Mucosa of stomach (tissue), 1 donor: ENCODE data around the gene FAF1.

Source experiments
- H3K27me3 ChIP-seq: one replicate; pipeline ENCODE4 v1.7.0; 2013; ENCODE audit warnings: mild to moderate bottlenecking, low read length; ENCODE audit not compliant: control insufficient read depth, insufficient read depth
- H3K36me3 ChIP-seq: one replicate; pipeline ENCODE4 v1.7.0; 2013; ENCODE audit warnings: low read length; ENCODE audit not compliant: control insufficient read depth, insufficient read depth
- H3K4me1 ChIP-seq: one replicate; pipeline ENCODE4 v1.7.0; 2013; ENCODE audit warnings: mild to moderate bottlenecking, low read length; ENCODE audit not compliant: control insufficient read depth, insufficient read depth
- H3K4me3 ChIP-seq: one replicate; pipeline ENCODE4 v1.7.0; 2013; ENCODE audit warnings: low read length
- H3K9ac ChIP-seq: one replicate; pipeline ENCODE4 v1.7.0; 2013; ENCODE audit warnings: mild to moderate bottlenecking, low read length, moderate library complexity
- H3K9me3 ChIP-seq: one replicate; pipeline ENCODE4 v1.7.0; 2013; ENCODE audit warnings: mild to moderate bottlenecking, low read length, moderate library complexity; ENCODE audit not compliant: control insufficient read depth
- donor health status: Pancreatic carcinoma.

FAF1 gene

DNA sequence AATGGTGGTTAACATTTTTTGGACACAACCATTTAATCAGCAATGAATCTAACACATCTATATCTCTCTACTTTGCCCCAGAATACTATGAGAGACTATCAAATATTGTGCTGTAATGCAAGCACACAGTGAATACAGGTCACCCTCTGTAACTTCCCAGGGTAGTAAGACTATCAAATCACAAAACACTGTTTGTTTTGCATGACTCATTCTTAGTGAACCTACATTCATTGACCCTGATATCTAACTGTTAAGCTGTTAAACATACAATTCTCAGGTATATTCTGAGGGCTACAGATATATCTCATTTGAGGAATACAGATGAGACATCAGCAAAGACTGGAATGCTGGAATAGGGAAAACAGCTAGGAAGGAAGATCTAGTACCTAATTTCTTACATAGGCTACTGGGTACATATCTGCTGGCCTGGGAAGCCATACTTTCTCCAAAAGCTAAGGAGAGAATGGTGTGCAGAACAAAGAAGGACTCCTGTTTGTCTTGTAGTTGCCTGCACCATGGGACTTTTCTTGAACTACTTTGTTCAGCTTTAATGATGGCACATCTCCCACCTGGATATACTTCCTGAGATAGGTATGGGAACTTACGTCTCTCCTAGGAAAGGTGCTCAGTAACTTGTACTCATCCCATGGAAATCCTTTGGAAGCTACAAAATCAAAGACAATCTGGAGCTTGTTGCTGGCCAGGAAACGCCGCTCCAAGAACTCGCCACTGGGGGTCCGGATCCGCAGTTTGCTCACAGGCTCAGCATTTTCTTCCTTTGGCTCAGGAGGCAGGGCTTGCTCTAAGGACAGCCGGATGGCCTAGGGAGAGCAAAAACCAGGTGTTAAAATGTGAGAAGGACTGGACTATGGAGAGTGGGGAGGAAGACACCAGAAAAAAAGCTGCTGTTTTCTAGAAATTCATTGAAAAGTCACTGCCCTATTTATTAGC, 484.9 kb downstream of the FAF1 start:
- Histone ChIP-seq H3K9me3 (no peaks in the 10 kb centered on the region), H3K27me3 (no peaks in the 10 kb centered on the region), H3K36me3 (no peaks in the 10 kb centered on the region), H3K9ac (no peak overlapping the region), H3K4me1 (no peaks in the 10 kb centered on the region), H3K4me3 (no peak overlapping the region)

DNA sequence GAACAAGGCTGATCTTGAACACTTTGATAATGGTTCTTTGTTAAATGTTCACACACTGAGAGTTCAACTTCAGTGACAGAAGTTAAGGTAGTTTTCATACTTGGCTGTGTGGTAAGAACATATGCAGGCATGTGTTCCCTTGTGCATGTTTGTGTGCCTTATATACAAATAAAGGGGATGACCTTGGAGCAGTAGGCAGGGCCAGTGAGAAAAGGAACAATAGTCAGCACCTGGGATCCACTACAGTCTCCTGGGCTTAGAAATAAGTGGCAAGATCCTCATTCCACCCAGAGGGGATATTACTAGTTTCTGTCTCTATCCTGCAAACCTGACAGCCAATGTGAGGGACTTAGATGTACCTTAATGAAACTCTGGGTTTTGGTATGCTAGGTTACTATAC, 486.6 kb downstream of the FAF1 start:
- Histone ChIP-seq H3K4me1 (no peaks in the 10 kb centered on the region), H3K36me3 (no peaks in the 10 kb centered on the region), H3K27me3 (no peaks in the 10 kb centered on the region), H3K9me3 (no peaks in the 10 kb centered on the region), H3K9ac (no peak overlapping the region), H3K4me3 (no peak overlapping the region)

DNA sequence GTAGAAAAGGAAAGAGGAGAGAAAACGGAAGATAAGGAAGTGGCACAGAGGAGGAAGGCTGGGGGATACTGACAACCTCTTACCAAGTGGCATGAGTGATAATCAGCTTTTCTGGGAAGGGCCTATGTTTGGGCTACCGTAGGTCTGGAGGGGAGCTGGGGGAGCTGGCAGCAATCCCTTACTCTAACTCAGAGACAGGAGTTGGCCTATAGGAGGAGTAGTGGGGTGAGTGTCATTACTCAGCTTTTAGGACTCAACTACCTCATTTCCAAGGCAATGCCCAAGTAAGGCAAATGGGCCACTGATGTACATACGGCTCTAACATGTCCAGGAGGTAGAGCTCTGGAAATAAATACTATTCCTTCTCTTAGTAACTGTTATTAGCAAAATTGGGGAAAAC, 488.1 kb downstream of the FAF1 start:
- Histone ChIP-seq H3K9ac (no peak overlapping the region), H3K27me3 (no peaks in the 10 kb centered on the region), H3K4me3 (no peak overlapping the region), H3K9me3 (no peaks in the 10 kb centered on the region), H3K4me1 (no peaks in the 10 kb centered on the region), H3K36me3 (no peaks in the 10 kb centered on the region)

DNA sequence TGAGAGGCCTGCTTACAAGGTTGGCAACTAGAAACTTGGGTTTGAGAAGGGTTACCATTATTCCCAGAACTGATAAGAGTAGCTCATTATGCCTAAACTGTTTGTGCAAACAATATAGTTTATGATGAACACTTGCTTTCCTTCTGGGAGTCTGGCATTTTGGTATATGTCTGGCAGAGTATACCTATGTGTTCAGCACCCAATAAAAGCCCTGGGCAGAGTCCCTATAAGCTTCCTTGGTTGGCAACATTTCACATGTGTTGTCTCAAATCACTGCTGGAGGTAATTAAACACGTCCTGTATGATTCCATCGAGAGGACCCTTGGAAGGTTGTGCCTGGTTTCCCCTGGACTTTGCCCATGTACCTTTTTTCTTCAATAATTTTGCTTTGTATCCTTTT, 497.1 kb downstream of the FAF1 start:
- H3K9me3 ChIP-seq: no peaks in the 10 kb centered on the region

DNA sequence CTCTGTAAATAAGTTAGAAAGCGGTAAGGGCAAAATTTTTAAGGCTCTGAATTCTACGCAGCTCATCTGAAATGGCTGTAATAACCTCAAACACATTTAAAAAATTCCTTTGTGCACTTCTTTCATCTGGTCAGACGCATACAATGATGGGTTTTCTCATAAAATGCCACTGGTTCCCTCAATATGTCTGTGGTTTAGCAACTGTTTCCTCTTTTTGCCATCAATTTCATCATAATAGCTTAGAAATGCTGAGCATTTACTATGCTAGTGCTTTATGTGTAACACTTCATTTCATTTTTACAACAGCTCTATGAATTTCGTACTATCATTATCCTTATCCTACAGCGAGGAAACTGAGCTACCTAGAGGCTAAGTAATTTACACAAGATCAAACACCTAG, 501.6 kb downstream of the FAF1 start:
- H3K27me3 ChIP-seq: no peaks in the 10 kb centered on the region
- H3K4me1 ChIP-seq: no peaks in the 10 kb centered on the region
- no peak overlapping the region for H3K4me3 ChIP-seq
- no peak overlapping the region for H3K9ac ChIP-seq
- no peaks in the 10 kb centered on the region for H3K9me3 ChIP-seq
- H3K36me3 ChIP-seq: no peaks in the 10 kb centered on the region

More for the DNA sequence above, 497.1 kb downstream of the FAF1 start:
- Histone ChIP-seq H3K27me3 (no peaks in the 10 kb centered on the region), H3K4me1 (no peaks in the 10 kb centered on the region), H3K36me3 (no peaks in the 10 kb centered on the region), H3K9ac (no peak overlapping the region), H3K4me3 (no peak overlapping the region)

DNA sequence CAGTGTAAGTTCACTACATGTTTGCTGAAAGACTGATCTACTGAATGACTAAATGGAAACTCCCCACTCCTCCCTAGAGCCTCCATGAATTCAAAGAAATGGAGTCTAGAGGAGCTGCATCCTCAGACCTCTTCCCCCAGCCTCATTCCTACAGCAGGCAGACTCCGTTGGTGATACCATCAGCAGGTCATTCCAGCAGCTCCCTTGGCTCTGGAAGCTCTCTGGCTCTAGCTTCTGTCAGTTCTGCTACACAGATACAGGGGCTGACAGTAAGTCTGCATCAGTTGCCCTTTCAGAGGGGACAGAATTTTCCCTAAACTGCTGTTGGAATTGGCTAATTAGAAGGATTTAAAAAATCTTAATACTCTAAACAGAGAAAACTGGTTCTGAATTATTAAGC, 505.2 kb downstream of the FAF1 start:
- Histone ChIP-seq H3K4me3 (no peak overlapping the region), H3K9ac (no peak overlapping the region), H3K27me3 (no peaks in the 10 kb centered on the region), H3K9me3 (no peaks in the 10 kb centered on the region), H3K36me3 (no peaks in the 10 kb centered on the region), H3K4me1 (no peaks in the 10 kb centered on the region)

DNA sequence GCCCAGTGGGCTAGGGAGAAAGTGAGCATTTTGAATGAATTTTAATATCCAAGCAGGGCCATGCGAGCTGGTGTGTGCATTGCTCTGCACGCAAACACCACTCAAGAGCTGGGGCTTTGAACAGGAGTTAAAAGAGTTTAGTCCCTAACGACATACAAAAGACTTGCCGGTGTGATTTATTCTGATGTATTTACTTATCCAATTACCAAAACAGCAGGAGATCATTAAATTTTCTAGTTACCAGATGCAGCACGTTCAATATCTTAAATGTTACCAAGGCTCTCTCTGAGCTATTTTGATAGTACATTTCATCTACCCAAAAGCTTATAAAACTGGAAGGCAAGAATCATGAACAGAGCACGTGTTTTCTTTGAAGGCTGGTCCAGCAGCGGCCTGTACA, 506.8 kb downstream of the FAF1 start:
- no peak overlapping the region for H3K9ac ChIP-seq
- H3K36me3 ChIP-seq: no peaks in the 10 kb centered on the region
- no peak overlapping the region for H3K4me3 ChIP-seq
- no peaks in the 10 kb centered on the region for H3K9me3 ChIP-seq
- no peaks in the 10 kb centered on the region for H3K27me3 ChIP-seq
- H3K4me1 ChIP-seq: no peaks in the 10 kb centered on the region

DNA sequence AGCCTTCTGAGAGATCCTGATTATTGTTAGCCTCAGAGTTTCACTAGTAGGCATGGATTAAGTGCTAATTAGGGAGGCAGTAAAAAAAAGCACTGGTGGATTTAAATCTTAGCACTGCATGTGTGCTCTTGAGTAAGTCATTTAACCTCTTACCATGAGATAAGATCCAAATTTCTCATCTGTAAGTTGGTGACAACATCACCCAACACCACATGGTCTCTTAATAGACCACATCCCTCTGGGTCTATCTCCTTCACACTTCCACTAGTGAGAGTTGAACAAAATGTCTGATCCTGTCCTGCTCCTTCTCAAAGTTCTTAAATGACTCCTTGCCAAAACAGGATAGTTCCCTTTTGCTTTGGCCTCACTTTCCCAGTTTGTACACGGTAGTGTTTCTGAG, 507.4 kb downstream of the FAF1 start:
- no peaks in the 10 kb centered on the region for H3K9me3 ChIP-seq
- H3K4me3 ChIP-seq: no peak overlapping the region
- H3K9ac ChIP-seq: no peak overlapping the region

DNA sequence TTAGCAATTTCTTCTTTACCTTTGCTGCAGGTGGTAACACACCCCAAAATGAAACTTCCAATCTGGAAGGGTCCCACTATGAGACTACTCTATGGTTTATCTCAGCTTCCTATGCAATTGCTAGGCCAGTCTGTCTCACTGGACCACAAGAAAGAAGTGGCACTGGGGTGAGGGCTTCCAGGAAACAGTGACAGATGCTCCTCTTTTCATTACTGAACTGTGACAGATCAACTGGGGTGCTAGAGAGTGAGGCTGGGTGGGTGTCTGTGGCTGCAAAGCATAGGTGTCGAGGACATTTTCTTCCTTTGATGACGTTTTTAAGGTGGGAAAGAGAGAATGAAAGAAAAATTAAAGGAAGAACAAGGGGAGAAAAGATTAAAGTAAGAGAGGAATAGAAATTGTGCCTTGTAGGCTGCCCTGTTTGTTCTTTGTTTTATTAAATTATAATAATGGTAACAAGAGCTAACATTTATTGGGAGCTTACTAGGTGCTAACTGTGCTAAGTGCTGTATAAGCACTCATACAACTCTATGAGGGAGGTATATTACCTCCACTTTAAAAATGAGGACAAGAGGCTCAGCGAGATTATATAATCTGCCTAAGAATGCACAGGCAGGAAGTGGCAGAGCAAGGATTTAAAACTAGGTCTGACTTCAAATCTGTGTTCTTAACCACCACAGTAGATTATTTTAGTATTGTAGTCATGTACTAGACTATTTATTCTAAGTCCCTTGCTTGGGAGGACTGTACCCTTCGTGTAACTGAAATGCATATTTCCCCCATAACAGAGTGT, 509.0 kb downstream of the FAF1 start:
- H3K27me3 ChIP-seq: no peaks in the 10 kb centered on the region
- no peaks in the 10 kb centered on the region for H3K4me1 ChIP-seq
- H3K9ac ChIP-seq: no peak overlapping the region
- no peak overlapping the region for H3K4me3 ChIP-seq
- H3K36me3 ChIP-seq: no peaks in the 10 kb centered on the region
- no peaks in the 10 kb centered on the region for H3K9me3 ChIP-seq

More for the DNA sequence above, 507.4 kb downstream of the FAF1 start:
- Histone ChIP-seq H3K27me3 (no peaks in the 10 kb centered on the region), H3K4me1 (no peaks in the 10 kb centered on the region), H3K36me3 (no peaks in the 10 kb centered on the region)

DNA sequence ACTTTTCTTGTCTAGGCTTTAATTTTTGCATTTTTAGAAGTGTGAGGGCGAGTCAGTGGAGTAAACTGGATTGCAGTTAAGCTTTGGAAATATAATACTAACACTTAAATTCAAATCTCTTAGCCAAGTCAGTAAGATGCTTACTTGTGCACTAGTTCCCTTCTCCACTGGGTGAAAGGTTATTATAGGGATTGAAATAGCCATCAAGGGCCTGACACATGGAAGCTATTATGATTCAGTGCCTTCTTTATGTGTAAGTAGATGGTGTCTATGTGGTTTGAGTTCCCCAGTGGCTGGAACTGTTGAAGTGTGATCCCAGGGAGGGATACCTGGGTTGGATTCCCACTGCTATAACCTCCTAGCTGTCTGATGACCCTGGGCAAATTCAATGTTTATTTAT, 512.1 kb downstream of the FAF1 start:
- Histone ChIP-seq H3K9ac (no peak overlapping the region), H3K36me3 (no peaks in the 10 kb centered on the region), H3K4me1 (no peaks in the 10 kb centered on the region), H3K27me3 (no peaks in the 10 kb centered on the region), H3K4me3 (no peak overlapping the region), H3K9me3 (no peaks in the 10 kb centered on the region)

DNA sequence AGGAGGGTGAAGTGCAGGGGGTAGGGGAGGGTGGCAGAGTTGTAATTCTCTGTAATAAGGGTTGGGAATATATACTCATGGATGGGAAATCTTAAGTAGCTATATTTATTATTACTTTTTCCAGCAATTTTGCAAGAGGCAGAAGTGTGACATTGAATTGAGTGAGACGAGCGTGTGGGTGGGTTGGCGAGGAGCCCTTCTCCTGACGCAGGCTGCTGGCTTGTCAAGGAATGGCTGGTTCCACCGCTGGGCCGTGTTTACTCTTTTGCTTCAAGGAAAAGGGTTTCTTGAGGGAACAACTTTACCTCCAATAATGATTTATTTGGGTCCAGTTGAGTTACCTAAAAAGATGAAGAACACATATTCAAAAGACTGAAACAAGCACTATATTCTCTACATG, 518.9 kb downstream of the FAF1 start:
- Histone ChIP-seq H3K4me3 (no peak overlapping the region), H3K9me3 (no peaks in the 10 kb centered on the region), H3K36me3 (no peaks in the 10 kb centered on the region), H3K27me3 (no peaks in the 10 kb centered on the region), H3K4me1 (no peaks in the 10 kb centered on the region), H3K9ac (no peak overlapping the region)

DNA sequence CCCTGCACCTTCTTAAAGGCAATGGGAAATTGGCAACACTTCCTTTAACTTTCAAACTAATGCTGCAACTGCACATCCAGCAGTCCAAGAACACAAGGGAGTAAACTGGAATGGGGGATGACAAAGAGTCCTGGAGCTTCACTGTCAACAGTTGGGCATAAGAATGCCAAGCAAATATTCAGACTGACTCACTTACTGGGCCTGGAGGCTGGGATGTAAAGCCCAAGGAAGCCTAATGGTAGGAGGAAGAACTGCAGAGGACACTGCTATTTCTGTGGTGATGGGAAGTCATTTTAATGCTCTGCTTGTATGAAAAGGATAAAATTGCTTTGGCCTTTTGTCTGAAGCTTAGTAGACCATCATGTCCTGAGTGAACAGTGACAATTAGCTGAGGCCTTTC, 521.1 kb downstream of the FAF1 start:
- H3K4me3 ChIP-seq: no peak overlapping the region
- H3K36me3 ChIP-seq: no peaks in the 10 kb centered on the region
- no peaks in the 10 kb centered on the region for H3K27me3 ChIP-seq
- no peaks in the 10 kb centered on the region for H3K4me1 ChIP-seq
- no peak overlapping the region for H3K9ac ChIP-seq
- no peaks in the 10 kb centered on the region for H3K9me3 ChIP-seq
